OCI-LY7 (cell line): ENCODE measurements around the gene CARS1. TPM values are rescaled to one million over a fixed set of nuclear protein-coding genes. Genes with fewer than 3 reads are reported as not detected.

ENCODE experiments used
- small RNA-seq: library from RNA; depleted of rRNA; stranded (forward); fragments of <200 nt; gene quantifications from one replicate; pipeline ENCODE3, GENCODE V24; 2014
- total RNA-seq, 2 experiments: library from RNA; depleted of rRNA in 1 of 2; stranded (reverse); fragments of >200 nt in 1 of 2; shearing (Covaris generic) in 1 of 2; gene quantifications; 2 replicates each; pipeline ENCODE4 v1.2.3, GENCODE V29; 2014 to 2022

The CARS1 gene
- total RNA-seq, 2 experiments from 2014 or later, result 58.3 to 88.8 TPM

Small RNA genes lying within 50 kb of the gene (small RNA-seq; reads per million reads assigned to genes)
- gene RNU1-91P (not detected), gene SNORA54 (9.0 reads per million, percentile 95 among the genes with 10 or more reads in this experiment)

Other genes starting within 250 kb of the CARS1 start
- gene CDKN1C, start 171.6 kb downstream of the CARS1 start, total RNA-seq (2014; rRNA removed; shearing (Covaris generic)), result 0.13 TPM in 1 of 2 replicates, not detected in the other
- 0.55 and 0.59 TPM in 2 replicates for gene CDKN1C, start 171.6 kb downstream of the CARS1 start, total RNA-seq (2022)
- gene PHLDA2, start 128.0 kb downstream of the CARS1 start, total RNA-seq (2014; rRNA removed; shearing (Covaris generic)), result 0.16 and 1.0 TPM in 2 replicates
- 0.34 and 0.50 TPM in 2 replicates for gene PHLDA2, start 128.0 kb downstream of the CARS1 start, total RNA-seq (2022)
- 152 and 247 TPM in 2 replicates for gene NAP1L4, start 65.1 kb downstream of the CARS1 start, total RNA-seq (2014; rRNA removed; shearing (Covaris generic))
- gene NAP1L4, start 65.1 kb downstream of the CARS1 start, total RNA-seq (2022), result 183 and 188 TPM in 2 replicates
- gene OSBPL5, start 107.9 kb upstream of the CARS1 start, total RNA-seq (2014; rRNA removed; shearing (Covaris generic)), result 0.63 and 0.64 TPM in 2 replicates
- gene OSBPL5, start 107.9 kb upstream of the CARS1 start, total RNA-seq (2022), result 2.7 and 6.9 TPM in 2 replicates
- gene MRGPRG, start 161.4 kb upstream of the CARS1 start, total RNA-seq (2014; rRNA removed; shearing (Covaris generic)), result not detected in 2 replicates
- gene MRGPRG, start 161.4 kb upstream of the CARS1 start, total RNA-seq (2022), result not detected in 2 replicates
- gene MRGPRE, start 175.0 kb upstream of the CARS1 start, total RNA-seq (2014; rRNA removed; shearing (Covaris generic)), result not detected in 2 replicates
- gene MRGPRE, start 175.0 kb upstream of the CARS1 start, total RNA-seq (2022), result not detected in 2 replicates